Astrocyte of the spinal cord (primary cell): ENCODE data around the gene ABCC3.

ENCODE experiments used
- DNase-seq: peaks from one replicate; pipeline ENCODE4 v3.0.0; 2011; ENCODE audit warnings: low read depth, low spot score
- H3K4me3 ChIP-seq: 2 replicates; pipeline ENCODE4 v1.5.1; 2011; ENCODE audit warnings: low read depth, mild to moderate bottlenecking, low read length, moderate library complexity
- CTCF ChIP-seq: IDR thresholded peaks from 2 replicates; pipeline ENCODE4 v1.5.1; 2012; ENCODE audit warnings: low read depth, mild to moderate bottlenecking, low read length, inconsistent platforms
- in situ Hi-C: cut with HindIII; loops from 2 replicates; pipeline ENCODE4 v1.10.0; 2017; ENCODE audit warnings: low sequenced_read_pairs

Gene ABCC3

GRCh38 chr17:50735287-50735686, 100.6 kb downstream of the ABCC3 start:
- no peak overlapping the region for H3K4me3 ChIP-seq
- in situ Hi-C loops, result no loop called here
- no peak for TF ChIP-seq CTCF
- no peak for DNase-seq

- in situ Hi-C loops, result no loop called here
- no peak for TF ChIP-seq CTCF
- no peak for DNase-seq
- no peak overlapping the region for H3K4me3 ChIP-seq
Observed at GRCh38 chr17:50737118-50737698, 102.5 kb downstream of the ABCC3 start.

GRCh38 chr17:50739098-50739497, 104.4 kb downstream of the ABCC3 start:
- H3K4me3 ChIP-seq, result no peak overlapping the region
- DNase-seq, result no peak
- TF ChIP-seq CTCF, result no peak
- in situ Hi-C loops, result no loop called here
